Stimulated activated naive CD8-positive, alpha-beta T cell treated with anti-CD3 and anti-CD28 coated beads, Interleukin-15, Interleukin-2, amounts not matched to agents 100 ng/mL and 50 ng/mL, for 24 hours (primary cell): ENCODE data around the gene MRAP.
"Not testable (repeated sequence)": the region's sequence is repeated elsewhere in the genome, so short reads cannot be mapped to it uniquely, and the experiment has no call there.

ENCODE experiments used
- H3K27ac Mint-ChIP-seq: one replicate; pipeline ENCODE4 v1.8.0; 2021; ENCODE audit warnings: mild to moderate bottlenecking, mixed read lengths
- H3K27me3 Mint-ChIP-seq: one replicate; pipeline ENCODE4 v1.8.0; 2021; ENCODE audit warnings: mixed read lengths
- H3K36me3 Mint-ChIP-seq: one replicate; pipeline ENCODE4 v1.8.0; 2021; ENCODE audit warnings: low read depth, mixed read lengths
- H3K4me1 Mint-ChIP-seq: one replicate; pipeline ENCODE4 v1.8.0; 2021; ENCODE audit warnings: low read depth, mixed read lengths
- H3K4me3 Mint-ChIP-seq: one replicate; pipeline ENCODE4 v1.8.0; 2021; ENCODE audit warnings: mild to moderate bottlenecking, mixed read lengths
- H3K9me3 Mint-ChIP-seq: one replicate; pipeline ENCODE4 v1.8.0; 2021; ENCODE audit warnings: mixed read lengths

The MRAP gene

GRCh38 chr21:32308696-32309095 is 10.0 kb downstream of the MRAP start:
- peaks cover 49% of the 10 kb centered on the region for H3K36me3 Mint-ChIP-seq
- H3K4me1 Mint-ChIP-seq: peaks cover 14% of the 10 kb centered on the region
- H3K27me3 Mint-ChIP-seq: no peaks in the 10 kb centered on the region
- H3K27ac Mint-ChIP-seq: no peak overlapping the region
- no peak overlapping the region for H3K4me3 Mint-ChIP-seq
- H3K9me3 Mint-ChIP-seq: no peaks in the 10 kb centered on the region

GRCh38 chr21:32309906-32310460 is 11.3 kb downstream of the MRAP start:
- H3K4me3 Mint-ChIP-seq: no peak overlapping the region
- no peak overlapping the region for H3K27ac Mint-ChIP-seq

GRCh38 chr21:32310976-32311375 is 12.3 kb downstream of the MRAP start:
- H3K4me3 Mint-ChIP-seq, H3K27me3 Mint-ChIP-seq, H3K9me3 Mint-ChIP-seq: not testable (repeated sequence)
- peaks cover 63% of the 10 kb centered on the region for H3K36me3 Mint-ChIP-seq
- H3K4me1 Mint-ChIP-seq: peaks cover 14% of the 10 kb centered on the region
- peak overlapping the region; percentile 68 for H3K27ac Mint-ChIP-seq

More at GRCh38 chr21:32309906-32310460, 11.3 kb downstream of the MRAP start:
- no peaks in the 10 kb centered on the region for H3K27me3 Mint-ChIP-seq
- peaks cover 57% of the 10 kb centered on the region for H3K36me3 Mint-ChIP-seq
- H3K9me3 Mint-ChIP-seq: no peaks in the 10 kb centered on the region
- H3K4me1 Mint-ChIP-seq: peaks cover 14% of the 10 kb centered on the region

DNA sequence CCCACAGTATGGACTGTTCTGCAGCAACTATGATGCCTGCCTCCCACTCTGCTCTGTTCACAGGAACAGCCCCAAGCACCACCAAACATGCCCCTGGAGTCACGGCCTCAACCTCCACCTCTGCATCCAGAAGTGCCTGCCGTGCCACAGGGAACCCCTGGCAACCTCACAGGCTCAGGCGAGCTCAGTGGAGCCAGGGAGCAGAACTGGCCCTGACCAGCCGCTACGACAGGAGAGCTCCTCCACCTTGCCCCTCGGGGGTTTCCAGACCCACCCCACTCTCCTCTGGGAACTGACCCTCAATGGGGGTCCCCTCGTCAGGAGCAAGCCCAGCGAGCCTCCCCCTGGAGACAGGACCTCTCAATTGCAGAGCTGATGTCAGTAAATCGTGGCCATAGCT is 13.0 kb downstream of the MRAP start:
- Mint-ChIP-seq H3K27me3 (no peaks in the 10 kb centered on the region), H3K4me1 (peaks cover 14% of the 10 kb centered on the region), H3K4me3 (no peak overlapping the region), H3K36me3 (peaks cover 61% of the 10 kb centered on the region), H3K27ac (peak overlapping the region; percentile 61), H3K9me3 (no peaks in the 10 kb centered on the region)

GRCh38 chr21:32312326-32312725 is 13.7 kb downstream of the MRAP start:
- Mint-ChIP-seq H3K4me3 (no peak overlapping the region), H3K27me3 (no peaks in the 10 kb centered on the region), H3K36me3 (peaks cover 61% of the 10 kb centered on the region), H3K9me3 (no peaks in the 10 kb centered on the region), H3K4me1 (peaks cover 14% of the 10 kb centered on the region), H3K27ac (no peak overlapping the region)

- H3K9me3 Mint-ChIP-seq: no peaks in the 10 kb centered on the region
- no peak overlapping the region for H3K4me3 Mint-ChIP-seq
- H3K27me3 Mint-ChIP-seq: no peaks in the 10 kb centered on the region
- peaks cover 14% of the 10 kb centered on the region for H3K4me1 Mint-ChIP-seq
- peaks cover 65% of the 10 kb centered on the region for H3K36me3 Mint-ChIP-seq
- no peak overlapping the region for H3K27ac Mint-ChIP-seq
Measured at GRCh38 chr21:32312976-32313375, 14.3 kb downstream of the MRAP start.

DNA sequence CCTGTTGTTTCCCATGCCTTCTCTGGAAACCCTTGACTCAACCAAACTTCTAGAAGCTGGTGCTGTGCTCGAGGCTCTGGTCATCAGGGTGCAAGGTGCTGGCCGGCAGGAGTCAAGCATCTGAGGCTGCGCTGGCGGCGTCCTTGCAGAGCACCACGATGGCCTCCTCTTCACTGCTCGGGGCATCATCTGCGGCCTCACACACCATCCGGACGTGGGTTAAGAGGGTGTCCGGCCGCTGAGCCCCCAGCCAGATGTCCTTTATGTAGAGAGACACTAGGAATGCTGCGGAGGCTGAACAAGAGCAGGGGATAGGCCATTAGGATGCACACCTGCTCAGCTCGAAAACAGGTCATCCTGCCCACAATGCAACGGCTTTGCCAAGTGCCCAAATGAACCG is 16.2 kb downstream of the MRAP start:
- H3K27ac Mint-ChIP-seq: no peak overlapping the region

GRCh38 chr21:32315511-32316281 is 17.0 kb downstream of the MRAP start:
- no peaks in the 10 kb centered on the region for H3K9me3 Mint-ChIP-seq
- no peak overlapping the region for H3K4me3 Mint-ChIP-seq
- H3K36me3 Mint-ChIP-seq: peaks cover 84% of the 10 kb centered on the region
- peaks cover 14% of the 10 kb centered on the region for H3K4me1 Mint-ChIP-seq
- no peaks in the 10 kb centered on the region for H3K27me3 Mint-ChIP-seq
- no peak overlapping the region for H3K27ac Mint-ChIP-seq

More for the DNA sequence above, 16.2 kb downstream of the MRAP start:
- H3K36me3 Mint-ChIP-seq: peaks cover 75% of the 10 kb centered on the region
- H3K4me1 Mint-ChIP-seq: peaks cover 14% of the 10 kb centered on the region
- H3K9me3 Mint-ChIP-seq: no peaks in the 10 kb centered on the region
- H3K27me3 Mint-ChIP-seq: no peaks in the 10 kb centered on the region
- H3K4me3 Mint-ChIP-seq: no peak overlapping the region

DNA sequence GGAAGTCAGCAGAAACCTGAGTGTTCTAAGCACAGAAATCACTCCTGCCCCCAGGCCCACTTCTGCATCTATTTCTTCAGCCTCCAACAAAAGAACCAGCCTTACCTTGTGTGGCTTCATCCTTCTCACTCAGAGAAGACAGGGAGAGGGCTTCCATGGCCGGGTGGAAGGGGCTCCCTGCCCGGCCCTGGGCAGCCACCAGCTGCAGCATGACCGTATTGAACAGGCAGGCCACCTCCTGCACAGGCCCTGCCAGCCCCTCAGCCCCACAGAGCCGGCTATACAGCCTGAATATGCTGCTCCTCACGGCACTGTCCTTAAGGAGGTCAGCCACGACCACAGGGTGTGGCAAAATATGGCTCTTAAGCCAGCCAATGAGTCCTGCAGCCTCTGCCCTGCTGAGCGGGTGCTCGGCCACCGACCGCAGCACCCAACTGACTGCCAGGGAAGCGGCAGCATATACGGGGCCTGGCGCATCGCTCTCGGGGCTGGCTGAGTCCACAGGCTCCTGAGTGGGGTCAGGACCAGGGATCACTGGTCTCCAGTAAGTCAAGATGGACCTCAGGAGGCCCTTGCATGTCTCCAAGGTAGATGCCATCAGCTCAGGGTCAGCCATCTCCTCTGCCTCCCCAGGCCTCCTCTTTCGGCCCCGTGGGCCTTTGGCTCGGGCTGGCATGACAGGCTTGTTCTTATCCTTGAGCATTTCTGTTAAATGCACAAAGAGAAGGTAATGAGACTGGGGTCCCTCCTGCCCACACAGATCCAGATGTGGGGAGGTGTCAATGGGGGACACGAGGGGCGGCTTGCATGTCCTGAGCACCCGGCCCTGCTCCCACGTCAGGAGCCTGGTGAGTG is 17.9 kb downstream of the MRAP start:
- Mint-ChIP-seq H3K4me1 (peaks cover 6% of the 10 kb centered on the region), H3K27ac (no peak overlapping the region), H3K9me3 (no peaks in the 10 kb centered on the region), H3K27me3 (no peaks in the 10 kb centered on the region), H3K36me3 (peaks cover 84% of the 10 kb centered on the region), H3K4me3 (no peak overlapping the region)

DNA sequence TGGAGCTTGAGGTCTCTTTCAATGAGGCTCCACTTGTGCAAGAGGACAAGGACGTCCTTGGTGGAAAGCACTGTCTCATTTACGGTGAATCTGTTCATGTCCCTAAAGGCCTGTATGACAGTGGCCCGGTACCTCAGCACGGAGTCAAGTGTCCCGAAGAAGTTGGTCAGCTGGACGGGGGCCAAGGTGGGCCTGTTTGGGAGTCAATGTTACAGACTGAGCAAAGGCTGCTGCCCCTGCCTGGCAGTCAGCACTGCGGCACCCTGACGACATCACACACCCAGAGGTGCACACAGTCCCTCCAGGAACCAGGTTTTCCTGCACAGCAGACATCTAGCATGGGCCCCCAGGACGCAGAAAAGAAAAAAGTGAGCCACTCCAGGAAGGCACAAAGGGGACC is 19.1 kb downstream of the MRAP start:
- no peaks in the 10 kb centered on the region for H3K27me3 Mint-ChIP-seq
- no peak overlapping the region for H3K27ac Mint-ChIP-seq
- H3K4me3 Mint-ChIP-seq: no peak overlapping the region
- no peaks in the 10 kb centered on the region for H3K4me1 Mint-ChIP-seq
- no peaks in the 10 kb centered on the region for H3K9me3 Mint-ChIP-seq
- peaks cover 83% of the 10 kb centered on the region for H3K36me3 Mint-ChIP-seq

GRCh38 chr21:32319012-32319411 is 20.4 kb downstream of the MRAP start:
- Mint-ChIP-seq H3K4me3 (no peak overlapping the region), H3K27ac (no peak overlapping the region), H3K27me3 (no peaks in the 10 kb centered on the region), H3K9me3 (no peaks in the 10 kb centered on the region), H3K4me1 (no peaks in the 10 kb centered on the region), H3K36me3 (peaks cover 85% of the 10 kb centered on the region)

GRCh38 chr21:32320059-32320458 is 21.4 kb downstream of the MRAP start:
- H3K27me3 Mint-ChIP-seq: no peaks in the 10 kb centered on the region
- H3K36me3 Mint-ChIP-seq: peaks cover 88% of the 10 kb centered on the region
- H3K27ac Mint-ChIP-seq: peak overlapping the region; percentile 26
- no peaks in the 10 kb centered on the region for H3K9me3 Mint-ChIP-seq
- H3K4me3 Mint-ChIP-seq: no peak overlapping the region
- H3K4me1 Mint-ChIP-seq: no peaks in the 10 kb centered on the region

DNA sequence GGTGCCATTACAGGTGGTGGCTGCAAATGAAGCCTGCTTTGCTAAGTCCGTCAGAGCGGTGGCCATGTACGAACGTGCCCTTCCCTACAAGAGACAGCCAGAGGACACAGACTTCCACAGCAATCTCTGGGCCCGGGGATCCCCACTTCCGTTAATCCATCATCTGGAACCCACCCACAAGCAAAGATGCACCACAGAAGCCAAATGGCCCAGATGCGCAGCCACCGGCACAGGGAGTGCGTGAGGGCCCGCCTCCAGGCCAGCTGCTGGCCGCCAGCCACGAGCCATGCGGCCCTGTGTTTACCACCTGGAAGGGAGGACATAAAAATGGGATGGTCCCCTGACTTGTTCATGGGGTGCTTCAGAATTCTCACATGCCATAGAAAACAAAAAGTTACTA is 22.1 kb downstream of the MRAP start:
- H3K4me1 Mint-ChIP-seq: no peaks in the 10 kb centered on the region
- peaks cover 91% of the 10 kb centered on the region for H3K36me3 Mint-ChIP-seq

DNA sequence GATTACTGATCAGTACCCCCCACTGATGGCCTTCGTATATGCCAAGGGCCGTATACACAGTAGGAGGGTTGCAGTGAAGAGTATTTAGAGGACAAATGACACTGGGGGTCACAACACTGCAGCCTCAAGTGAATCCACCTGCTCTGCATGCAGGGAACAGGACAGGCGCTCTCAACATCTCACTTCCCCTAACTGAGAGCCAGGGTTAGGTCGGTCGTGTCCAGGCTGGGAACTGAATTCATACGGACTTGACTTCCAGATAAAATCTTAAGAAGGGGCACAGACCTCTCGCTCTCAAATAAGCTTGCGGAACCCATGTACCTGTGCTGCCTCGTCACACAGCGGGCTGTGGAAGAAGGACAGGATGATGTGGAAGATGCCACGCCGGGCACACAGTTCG is 22.8 kb downstream of the MRAP start:
- H3K27me3 Mint-ChIP-seq: no peaks in the 10 kb centered on the region
- peaks cover 93% of the 10 kb centered on the region for H3K36me3 Mint-ChIP-seq
- no peak overlapping the region for H3K4me3 Mint-ChIP-seq
- H3K27ac Mint-ChIP-seq: no peak overlapping the region
- H3K4me1 Mint-ChIP-seq: peaks cover 1% of the 10 kb centered on the region
- H3K9me3 Mint-ChIP-seq: no peaks in the 10 kb centered on the region

More for the DNA sequence above, 22.1 kb downstream of the MRAP start:
- Mint-ChIP-seq H3K9me3 (no peaks in the 10 kb centered on the region), H3K4me3 (no peak overlapping the region), H3K27me3 (no peaks in the 10 kb centered on the region), H3K27ac (no peak overlapping the region)

DNA sequence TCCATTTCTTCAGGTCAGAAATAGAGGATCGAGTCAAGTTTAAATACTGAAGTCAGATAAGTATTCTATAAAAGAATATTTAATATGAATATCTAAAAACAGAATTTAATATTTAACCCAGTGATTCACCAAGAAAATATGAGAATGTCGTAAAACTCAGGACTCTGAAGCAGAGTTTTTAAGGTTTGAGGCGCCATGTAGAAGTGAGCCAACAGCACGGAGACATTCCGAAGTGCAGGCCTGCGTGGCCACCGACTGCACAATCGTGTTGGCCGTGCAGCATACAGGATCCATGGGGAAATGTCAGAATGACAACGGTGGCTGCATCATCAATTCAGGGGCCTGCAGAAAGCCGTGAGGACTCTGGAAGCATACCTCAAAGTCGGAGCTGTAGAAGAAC is 23.4 kb downstream of the MRAP start:
- Mint-ChIP-seq H3K9me3 (no peaks in the 10 kb centered on the region), H3K36me3 (peaks cover 97% of the 10 kb centered on the region), H3K4me1 (peaks cover 6% of the 10 kb centered on the region), H3K27ac (no peak overlapping the region), H3K27me3 (no peaks in the 10 kb centered on the region), H3K4me3 (no peak overlapping the region)
